Testis (tissue), 2 donors: ENCODE results near the gene NFIA.

Source experiments
- POLR2A ChIP-seq: fragments of 450-650 bp; IDR thresholded peaks from one replicate; pipeline ENCODE4 v1.6.1; 2017; ENCODE audit warnings: antibody characterized with exemption, mild to moderate bottlenecking, moderate library complexity
- TF ChIP-seq, protein P1 (sequence below), 3 experiments: fragments of 450-650 bp in 2 of 3; fragments of 200-600 bp in 1 of 3; sonication (generic) in 1 of 3; IDR thresholded peaks; one replicate each; pipeline ENCODE4 v1.5.1; 2016 to 2019; ENCODE audit warnings: antibody characterized with exemption in 3 of 3, mild to moderate bottlenecking in 2 of 3, moderate library complexity in 1 of 3

DNA sequence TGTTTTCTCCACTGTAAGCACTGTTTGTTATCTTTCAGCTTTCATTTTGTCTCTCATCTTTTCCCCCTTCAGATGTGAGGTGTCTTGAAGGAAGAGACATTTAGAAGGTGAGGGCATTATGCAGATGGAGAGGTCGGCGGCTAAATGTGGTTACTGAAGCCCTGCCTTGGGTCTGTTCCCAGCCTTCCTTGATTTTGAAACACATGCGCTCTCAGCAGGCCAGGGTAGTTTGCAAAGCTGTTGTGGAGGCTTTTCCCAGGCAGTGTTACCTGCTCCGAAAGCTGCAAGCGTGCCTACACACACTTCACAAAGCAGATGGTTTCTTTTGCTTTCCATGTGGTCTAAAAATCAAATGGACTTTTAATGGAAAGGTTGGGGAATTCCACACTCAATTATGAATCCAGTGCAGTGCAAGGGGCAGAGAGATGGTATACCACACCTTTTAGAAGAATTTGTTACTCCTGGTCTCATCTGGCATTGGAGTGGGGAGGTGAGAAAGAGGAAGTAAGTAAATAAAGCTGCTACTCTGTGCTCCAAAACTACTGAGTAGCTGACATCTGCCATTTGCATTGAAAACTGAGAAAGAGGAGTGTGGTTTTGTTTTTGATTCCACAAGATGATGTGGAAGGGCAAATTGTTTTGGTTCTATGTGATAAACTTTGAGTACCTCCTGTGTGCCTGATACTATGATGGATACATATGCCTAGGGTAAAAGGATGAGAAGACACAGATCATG lies 91.9 kb downstream of the NFIA start:
- TF ChIP-seq, protein P1, sequence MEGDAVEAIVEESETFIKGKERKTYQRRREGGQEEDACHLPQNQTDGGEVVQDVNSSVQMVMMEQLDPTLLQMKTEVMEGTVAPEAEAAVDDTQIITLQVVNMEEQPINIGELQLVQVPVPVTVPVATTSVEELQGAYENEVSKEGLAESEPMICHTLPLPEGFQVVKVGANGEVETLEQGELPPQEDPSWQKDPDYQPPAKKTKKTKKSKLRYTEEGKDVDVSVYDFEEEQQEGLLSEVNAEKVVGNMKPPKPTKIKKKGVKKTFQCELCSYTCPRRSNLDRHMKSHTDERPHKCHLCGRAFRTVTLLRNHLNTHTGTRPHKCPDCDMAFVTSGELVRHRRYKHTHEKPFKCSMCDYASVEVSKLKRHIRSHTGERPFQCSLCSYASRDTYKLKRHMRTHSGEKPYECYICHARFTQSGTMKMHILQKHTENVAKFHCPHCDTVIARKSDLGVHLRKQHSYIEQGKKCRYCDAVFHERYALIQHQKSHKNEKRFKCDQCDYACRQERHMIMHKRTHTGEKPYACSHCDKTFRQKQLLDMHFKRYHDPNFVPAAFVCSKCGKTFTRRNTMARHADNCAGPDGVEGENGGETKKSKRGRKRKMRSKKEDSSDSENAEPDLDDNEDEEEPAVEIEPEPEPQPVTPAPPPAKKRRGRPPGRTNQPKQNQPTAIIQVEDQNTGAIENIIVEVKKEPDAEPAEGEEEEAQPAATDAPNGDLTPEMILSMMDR (IDR thresholded peaks at IDR 0.05), result no peak
- no peak for TF ChIP-seq POLR2A
